PC-9 (cell line): Measurements from ENCODE around the gene ANKRD44. TPM values are rescaled to one million over a fixed set of nuclear protein-coding genes. Genes with fewer than 3 reads are reported as not detected.

Experiments
- BruUV-seq: library from RNA; stranded (reverse); fragments of 400-500 nt; replicated peaks from 2 replicates; lab custom pipeline; 2021; lab: Mats Ljungman, UMichigan
- CTCF ChIA-PET: fragments of 300-600 bp; sonication (Branson Sonifier 250); formaldehyde crosslinking; loops from one replicate; lab custom pipeline; 2022; ENCODE audit warnings: antibody characterized with exemption; lab: Charles Lee
- POLR2A ChIA-PET: fragments of 300-600 bp; sonication (Branson Sonifier 250); formaldehyde crosslinking; loops from one replicate; lab custom pipeline; 2022; ENCODE audit warnings: antibody characterized with exemption; ENCODE audit not compliant: unreplicated experiment; lab: Charles Lee
- DNase-seq, 2 experiments: peaks; one replicate each; pipeline versions ENCODE4 v3.0.0 to v3.0.0-alpha.2; 2015 to 2022; ENCODE audit warnings: mixed read lengths in 1 of 2
- H2AFZ ChIP-seq: fragments of 200-600 bp; sonication (generic); 2 replicates; pipeline ENCODE4 v1.8.1; 2017; ENCODE audit warnings: antibody characterized with exemption
- H3F3A ChIP-seq: fragments of 200-600 bp; sonication (generic); 2 replicates; pipeline ENCODE4 v1.8.1; 2017; ENCODE audit warnings: antibody characterized with exemption, mild to moderate bottlenecking, low read depth; ENCODE audit not compliant: insufficient read depth
- H3K27ac ChIP-seq: fragments of 200-600 bp; sonication (generic); 2 replicates; pipeline ENCODE4 v1.6.1; 2016; ENCODE audit warnings: mixed run types
- H3K27me3 ChIP-seq: fragments of 200-600 bp; sonication (generic); 2 replicates; pipeline ENCODE4 v1.6.1; 2016; ENCODE audit warnings: low read depth, mixed run types; ENCODE audit not compliant: insufficient read depth
- H3K36me3 ChIP-seq: fragments of 200-600 bp; sonication (generic); 2 replicates; pipeline ENCODE4 v1.6.1; 2016; ENCODE audit warnings: low read depth, mixed run types
- H3K4me1 ChIP-seq: fragments of 200-600 bp; sonication (generic); replicated peaks from 2 replicates; pipeline ENCODE4 v1.6.1; 2016; ENCODE audit warnings: mixed run types; ENCODE audit not compliant: insufficient read depth
- H3K4me2 ChIP-seq: fragments of 200-600 bp; sonication (generic); 2 replicates; pipeline ENCODE4 v1.6.1; 2017; ENCODE audit warnings: mixed run types
- H3K4me3 ChIP-seq: fragments of 200-600 bp; sonication (generic); 2 replicates; pipeline ENCODE4 v1.6.1; 2016; ENCODE audit warnings: mixed run types
- H3K79me2 ChIP-seq: fragments of 200-600 bp; sonication (generic); 2 replicates; pipeline ENCODE4 v1.6.1; 2017; ENCODE audit warnings: low read depth, mixed run types
- H3K9me2 ChIP-seq: fragments of 200-600 bp; sonication (generic); 2 replicates; pipeline ENCODE4 v1.8.1; 2017; ENCODE audit warnings: mild to moderate bottlenecking; ENCODE audit not compliant: insufficient read depth
- H3K9me3 ChIP-seq: fragments of 200-600 bp; sonication (generic); 2 replicates; pipeline ENCODE4 v1.8.1; 2016; ENCODE audit warnings: low read depth; ENCODE audit not compliant: insufficient read depth
- H4K20me1 ChIP-seq: fragments of 200-600 bp; sonication (generic); 2 replicates; pipeline ENCODE4 v1.8.1; 2017; ENCODE audit not compliant: insufficient read depth
- EZH2 ChIP-seq: fragments of 200-600 bp; sonication (generic); IDR thresholded peaks from 2 replicates; pipeline ENCODE4 v1.8.0; 2017; ENCODE audit warnings: antibody characterized with exemption, low read depth
- intact Hi-C: fragments of 100-400 bp; cut with micrococcal nuclease; formaldehyde crosslinking; loops from one replicate; pipeline ENCODE4 v1.10.0; 2022; ENCODE audit not compliant: unreplicated experiment
- total RNA-seq: library from RNA; stranded (reverse); gene quantifications from 2 replicates; pipeline ENCODE4 v1.2.3, GENCODE V29; 2021
- TF ChIP-seq, protein P1 (sequence below): fragments of 200-600 bp; sonication (generic); conservative IDR thresholded peaks from 2 replicates; pipeline ENCODE4 v1.6.1; 2017; ENCODE audit warnings: mixed run types, antibody characterized with exemption, mild to moderate bottlenecking, moderate library complexity

ANKRD44 gene
- total RNA-seq, 1 experiment from 2014 or later = 3.4 TPM

DNA sequence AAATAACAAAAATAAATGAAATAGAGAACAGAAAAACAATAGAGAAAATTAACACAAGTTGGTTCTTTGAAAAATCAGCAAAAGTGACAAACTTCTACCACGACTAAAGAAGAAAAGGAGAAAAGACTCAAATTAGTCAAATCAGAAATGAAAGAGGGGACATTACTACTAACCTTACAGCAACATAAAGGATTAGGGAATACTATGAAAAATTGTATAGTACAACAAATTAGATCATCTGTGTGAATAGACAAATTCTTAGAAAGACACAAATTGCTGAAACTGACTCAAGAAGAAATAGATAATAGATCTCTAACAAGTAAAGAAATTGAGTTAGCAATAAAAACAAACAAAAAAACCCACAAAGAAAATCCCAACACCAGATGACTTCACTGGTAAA lies 335.6 kb downstream of the ANKRD44 start:
- Histone ChIP-seq H3K9me3 (no peaks in the 10 kb centered on the region), H3F3A (no peaks in the 10 kb centered on the region), H3K9me2 (no peaks in the 10 kb centered on the region), H2AFZ (no peak overlapping the region), H3K27me3 (no peaks in the 10 kb centered on the region), H3K4me2 (no peak overlapping the region), H3K27ac (no peak overlapping the region), H3K4me1 (no peaks in the 10 kb centered on the region), H3K79me2 (no peaks in the 10 kb centered on the region), H3K4me3 (no peak overlapping the region), H4K20me1 (no peaks in the 10 kb centered on the region), H3K36me3 (no peaks in the 10 kb centered on the region)
- intact Hi-C loops = no loop called here
- POLR2A ChIA-PET = no interaction called here
- DNase-seq = no peak
- BruUV-seq = no TSS peak
- CTCF ChIA-PET = no interaction called here
- TF ChIP-seq EZH2 = no peak
- TF ChIP-seq, protein P1, sequence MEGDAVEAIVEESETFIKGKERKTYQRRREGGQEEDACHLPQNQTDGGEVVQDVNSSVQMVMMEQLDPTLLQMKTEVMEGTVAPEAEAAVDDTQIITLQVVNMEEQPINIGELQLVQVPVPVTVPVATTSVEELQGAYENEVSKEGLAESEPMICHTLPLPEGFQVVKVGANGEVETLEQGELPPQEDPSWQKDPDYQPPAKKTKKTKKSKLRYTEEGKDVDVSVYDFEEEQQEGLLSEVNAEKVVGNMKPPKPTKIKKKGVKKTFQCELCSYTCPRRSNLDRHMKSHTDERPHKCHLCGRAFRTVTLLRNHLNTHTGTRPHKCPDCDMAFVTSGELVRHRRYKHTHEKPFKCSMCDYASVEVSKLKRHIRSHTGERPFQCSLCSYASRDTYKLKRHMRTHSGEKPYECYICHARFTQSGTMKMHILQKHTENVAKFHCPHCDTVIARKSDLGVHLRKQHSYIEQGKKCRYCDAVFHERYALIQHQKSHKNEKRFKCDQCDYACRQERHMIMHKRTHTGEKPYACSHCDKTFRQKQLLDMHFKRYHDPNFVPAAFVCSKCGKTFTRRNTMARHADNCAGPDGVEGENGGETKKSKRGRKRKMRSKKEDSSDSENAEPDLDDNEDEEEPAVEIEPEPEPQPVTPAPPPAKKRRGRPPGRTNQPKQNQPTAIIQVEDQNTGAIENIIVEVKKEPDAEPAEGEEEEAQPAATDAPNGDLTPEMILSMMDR = no peak

DNA sequence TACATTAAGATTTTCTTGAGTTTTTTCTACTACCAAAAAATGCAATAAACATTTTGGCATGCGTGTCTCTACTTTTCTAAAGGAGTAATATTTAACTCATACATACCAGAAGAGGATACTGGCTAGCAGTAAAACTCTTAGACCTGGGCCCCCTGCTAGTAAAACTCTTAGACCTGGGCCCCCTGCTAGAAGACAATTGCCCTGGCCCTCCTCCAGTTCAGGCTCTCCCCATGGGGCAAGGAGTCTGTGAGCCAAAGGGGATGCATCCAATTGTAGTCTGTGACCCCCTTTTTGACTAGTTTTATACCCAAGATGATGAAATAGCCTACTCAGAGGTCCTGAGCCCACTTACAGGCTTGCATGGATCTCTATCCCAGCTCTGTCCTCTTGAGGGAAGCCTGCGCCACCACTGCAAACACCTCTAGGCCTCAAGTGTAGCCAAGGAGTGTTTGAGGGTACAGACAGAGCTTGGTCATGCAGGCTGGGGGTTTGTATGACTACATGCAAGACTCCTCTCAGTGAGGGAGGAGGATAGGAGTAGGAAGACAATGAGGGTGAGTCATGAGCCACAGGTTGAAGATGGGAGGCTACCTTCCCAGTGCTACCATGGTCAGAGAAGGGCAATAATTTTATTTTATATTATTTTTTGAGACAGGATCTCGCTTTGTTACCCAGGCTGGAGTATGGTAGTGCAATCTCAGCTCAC lies 338.9 kb downstream of the ANKRD44 start:
- no peaks in the 10 kb centered on the region for H3K79me2 ChIP-seq
- no peak for TF ChIP-seq EZH2
- TF ChIP-seq, protein P1 = no peak
- BruUV-seq = no TSS peak
- no peaks in the 10 kb centered on the region for H4K20me1 ChIP-seq
- H3K27ac ChIP-seq = no peak overlapping the region
- H3K4me3 ChIP-seq = no peak overlapping the region
- POLR2A ChIA-PET = no interaction called here
- intact Hi-C loops = no loop called here
- no peaks in the 10 kb centered on the region for H3K36me3 ChIP-seq
- CTCF ChIA-PET = no interaction called here
- no peak overlapping the region for H2AFZ ChIP-seq
- no peaks in the 10 kb centered on the region for H3K9me3 ChIP-seq
- H3K27me3 ChIP-seq = no peaks in the 10 kb centered on the region
- H3K4me1 ChIP-seq = no peaks in the 10 kb centered on the region
- no peak overlapping the region for H3K4me2 ChIP-seq
- no peaks in the 10 kb centered on the region for H3F3A ChIP-seq
- H3K9me2 ChIP-seq = no peaks in the 10 kb centered on the region
- no peak for DNase-seq

DNA sequence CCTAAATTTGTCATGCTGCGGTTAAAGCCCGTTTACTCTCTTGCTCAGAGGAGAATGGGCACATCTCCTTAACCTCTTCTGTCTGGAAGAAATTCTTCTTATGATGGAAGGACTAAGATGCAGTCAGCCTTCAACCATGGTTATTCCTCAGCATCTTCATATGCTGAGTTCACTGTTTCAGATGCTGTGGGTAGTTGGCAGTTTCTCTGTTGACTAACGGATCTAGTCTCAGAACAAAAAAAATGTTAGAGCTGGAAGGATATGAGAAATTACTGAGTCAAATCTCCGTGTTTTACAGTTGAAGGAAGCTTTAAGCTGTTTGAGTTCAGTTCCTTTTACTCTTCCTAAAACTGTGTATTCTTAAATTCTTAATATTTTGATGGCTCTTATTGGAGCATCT lies 340.5 kb downstream of the ANKRD44 start:
- no peak for DNase-seq
- no peak overlapping the region for H3K4me2 ChIP-seq
- H3K27me3 ChIP-seq = no peaks in the 10 kb centered on the region
- no peak overlapping the region for H2AFZ ChIP-seq
- no peak overlapping the region for H3K4me3 ChIP-seq
- H3K79me2 ChIP-seq = no peaks in the 10 kb centered on the region
- TF ChIP-seq EZH2 = no peak
- TF ChIP-seq, protein P1 = no peak
- ChIA-PET CTCF (no interaction called here), POLR2A (no interaction called here)
- no peaks in the 10 kb centered on the region for H3F3A ChIP-seq
- H3K27ac ChIP-seq = no peak overlapping the region
- H4K20me1 ChIP-seq = no peaks in the 10 kb centered on the region
- H3K9me3 ChIP-seq = no peaks in the 10 kb centered on the region
- H3K36me3 ChIP-seq = no peaks in the 10 kb centered on the region
- intact Hi-C loops = no loop called here
- no peaks in the 10 kb centered on the region for H3K4me1 ChIP-seq
- H3K9me2 ChIP-seq = no peaks in the 10 kb centered on the region
- BruUV-seq = no TSS peak
